ENCODE results near the gene NRXN3.

DNA sequence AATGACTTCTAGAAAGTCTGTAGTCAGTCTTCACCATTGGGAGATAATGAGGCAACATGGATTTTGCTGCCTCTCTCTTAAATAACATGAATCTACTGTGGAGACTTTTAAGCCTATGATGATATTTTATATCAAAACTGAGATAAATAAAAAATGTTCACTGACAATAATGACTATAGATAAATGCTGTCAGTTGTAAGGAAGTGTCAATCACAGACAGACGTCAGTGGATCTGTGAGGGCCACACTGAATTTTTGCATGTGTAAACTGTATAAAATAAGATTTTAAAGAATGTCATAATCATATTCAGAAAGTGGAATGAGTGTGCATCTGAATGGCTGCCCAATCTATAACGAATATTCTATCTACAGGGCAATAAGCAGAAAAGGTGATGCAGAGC, 364.0 kb downstream of the NRXN3 start:
- TF ChIP-seq, protein P1, sequence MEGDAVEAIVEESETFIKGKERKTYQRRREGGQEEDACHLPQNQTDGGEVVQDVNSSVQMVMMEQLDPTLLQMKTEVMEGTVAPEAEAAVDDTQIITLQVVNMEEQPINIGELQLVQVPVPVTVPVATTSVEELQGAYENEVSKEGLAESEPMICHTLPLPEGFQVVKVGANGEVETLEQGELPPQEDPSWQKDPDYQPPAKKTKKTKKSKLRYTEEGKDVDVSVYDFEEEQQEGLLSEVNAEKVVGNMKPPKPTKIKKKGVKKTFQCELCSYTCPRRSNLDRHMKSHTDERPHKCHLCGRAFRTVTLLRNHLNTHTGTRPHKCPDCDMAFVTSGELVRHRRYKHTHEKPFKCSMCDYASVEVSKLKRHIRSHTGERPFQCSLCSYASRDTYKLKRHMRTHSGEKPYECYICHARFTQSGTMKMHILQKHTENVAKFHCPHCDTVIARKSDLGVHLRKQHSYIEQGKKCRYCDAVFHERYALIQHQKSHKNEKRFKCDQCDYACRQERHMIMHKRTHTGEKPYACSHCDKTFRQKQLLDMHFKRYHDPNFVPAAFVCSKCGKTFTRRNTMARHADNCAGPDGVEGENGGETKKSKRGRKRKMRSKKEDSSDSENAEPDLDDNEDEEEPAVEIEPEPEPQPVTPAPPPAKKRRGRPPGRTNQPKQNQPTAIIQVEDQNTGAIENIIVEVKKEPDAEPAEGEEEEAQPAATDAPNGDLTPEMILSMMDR (IDR thresholded peaks at IDR 0.05), result no peak
- TF ChIP-seq POLR2AphosphoS5 (IDR thresholded peaks at IDR 0.05; ENCODE audit: low read depth, low read length) (no peak), SIN3A (IDR thresholded peaks at IDR 0.05; ENCODE audit: borderline replicate concordance, insufficient read depth, low read depth, low read length) (no peak)
- TF ChIP-seq, protein P2, sequence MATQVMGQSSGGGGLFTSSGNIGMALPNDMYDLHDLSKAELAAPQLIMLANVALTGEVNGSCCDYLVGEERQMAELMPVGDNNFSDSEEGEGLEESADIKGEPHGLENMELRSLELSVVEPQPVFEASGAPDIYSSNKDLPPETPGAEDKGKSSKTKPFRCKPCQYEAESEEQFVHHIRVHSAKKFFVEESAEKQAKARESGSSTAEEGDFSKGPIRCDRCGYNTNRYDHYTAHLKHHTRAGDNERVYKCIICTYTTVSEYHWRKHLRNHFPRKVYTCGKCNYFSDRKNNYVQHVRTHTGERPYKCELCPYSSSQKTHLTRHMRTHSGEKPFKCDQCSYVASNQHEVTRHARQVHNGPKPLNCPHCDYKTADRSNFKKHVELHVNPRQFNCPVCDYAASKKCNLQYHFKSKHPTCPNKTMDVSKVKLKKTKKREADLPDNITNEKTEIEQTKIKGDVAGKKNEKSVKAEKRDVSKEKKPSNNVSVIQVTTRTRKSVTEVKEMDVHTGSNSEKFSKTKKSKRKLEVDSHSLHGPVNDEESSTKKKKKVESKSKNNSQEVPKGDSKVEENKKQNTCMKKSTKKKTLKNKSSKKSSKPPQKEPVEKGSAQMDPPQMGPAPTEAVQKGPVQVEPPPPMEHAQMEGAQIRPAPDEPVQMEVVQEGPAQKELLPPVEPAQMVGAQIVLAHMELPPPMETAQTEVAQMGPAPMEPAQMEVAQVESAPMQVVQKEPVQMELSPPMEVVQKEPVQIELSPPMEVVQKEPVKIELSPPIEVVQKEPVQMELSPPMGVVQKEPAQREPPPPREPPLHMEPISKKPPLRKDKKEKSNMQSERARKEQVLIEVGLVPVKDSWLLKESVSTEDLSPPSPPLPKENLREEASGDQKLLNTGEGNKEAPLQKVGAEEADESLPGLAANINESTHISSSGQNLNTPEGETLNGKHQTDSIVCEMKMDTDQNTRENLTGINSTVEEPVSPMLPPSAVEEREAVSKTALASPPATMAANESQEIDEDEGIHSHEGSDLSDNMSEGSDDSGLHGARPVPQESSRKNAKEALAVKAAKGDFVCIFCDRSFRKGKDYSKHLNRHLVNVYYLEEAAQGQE (IDR thresholded peaks at IDR 0.05; ENCODE audit: insufficient read depth in 1 of 2, low read depth in 2 of 2, low read length in 1 of 2), result no peak

All from Panc1 (cell line).